ENCODE results near the gene CDK1.

CDK1 gene

GRCh38 chr10:60762554-60762953 lies 15.7 kb upstream of the CDK1 start:
- Histone ChIP-seq H3K4me2 (ENCODE audit: low read depth, low read length) (no peak overlapping the region), H3K9me2 (replicated peaks; ENCODE audit: insufficient read depth, low read length) (no peaks in the 10 kb centered on the region), H3K27ac (ENCODE audit: low read length) (no peak overlapping the region), H3K9me3 (replicated peaks; ENCODE audit: insufficient read depth, low read length) (no peaks in the 10 kb centered on the region; the same call in 1 of the 2 replicates), H3K36me3 (replicated peaks; ENCODE audit: insufficient read depth, low read length) (no peaks in the 10 kb centered on the region), H2AFZ (ENCODE audit: low read length) (no peak overlapping the region), H3K27me3 (replicated peaks; ENCODE audit: insufficient read depth, low read length) (no peaks in the 10 kb centered on the region), H4K20me1 (ENCODE audit: insufficient read depth, low read length) (no peaks in the 10 kb centered on the region), H3F3A (ENCODE audit: insufficient read depth, low read length) (no peaks in the 10 kb centered on the region; the same call in 1 of the 2 replicates), H3K79me2 (ENCODE audit: low read length) (no peaks in the 10 kb centered on the region), H3K4me3 (ENCODE audit: low read length) (no peak overlapping the region), H3K9ac (ENCODE audit: low read length) (no peak overlapping the region), H3K4me1 (ENCODE audit: low read length) (no peaks in the 10 kb centered on the region)
- TF ChIP-seq EZH2phosphoT487 (IDR thresholded peaks at IDR 0.05; ENCODE audit: low read length) (no peak), EZH2 (optimal IDR thresholded peaks at IDR 0.05; ENCODE audit: low read depth, low read length) (no peak), CTCF (IDR thresholded peaks at IDR 0.05; ENCODE audit: low read length) (no peak)
- no peak for DNase-seq

GRCh38 chr10:60767424-60767823 lies 10.9 kb upstream of the CDK1 start:
- H3K36me3 ChIP-seq (replicated peaks; ENCODE audit: insufficient read depth, low read length): no peaks in the 10 kb centered on the region
- H3F3A ChIP-seq (ENCODE audit: insufficient read depth, low read length): no peaks in the 10 kb centered on the region; the same call in 1 of the 2 replicates
- H3K4me3 ChIP-seq (ENCODE audit: low read length): no peak overlapping the region
- TF ChIP-seq EZH2 (optimal IDR thresholded peaks at IDR 0.05; ENCODE audit: low read depth, low read length) (no peak), CTCF (IDR thresholded peaks at IDR 0.05; ENCODE audit: low read length) (no peak), EZH2phosphoT487 (IDR thresholded peaks at IDR 0.05; ENCODE audit: low read length) (no peak)
- no peak for DNase-seq
- no peak overlapping the region for H2AFZ ChIP-seq (ENCODE audit: low read length)
- H3K4me1 ChIP-seq (ENCODE audit: low read length): no peaks in the 10 kb centered on the region
- no peaks in the 10 kb centered on the region for H3K9me2 ChIP-seq (replicated peaks; ENCODE audit: insufficient read depth, low read length)
- H4K20me1 ChIP-seq (ENCODE audit: insufficient read depth, low read length): no peaks in the 10 kb centered on the region
- H3K27me3 ChIP-seq (replicated peaks; ENCODE audit: insufficient read depth, low read length): no peaks in the 10 kb centered on the region
- H3K9ac ChIP-seq (ENCODE audit: low read length): no peak overlapping the region
- H3K4me2 ChIP-seq (ENCODE audit: low read depth, low read length): no peak overlapping the region
- no peaks in the 10 kb centered on the region for H3K79me2 ChIP-seq (ENCODE audit: low read length)
- no peak overlapping the region for H3K27ac ChIP-seq (ENCODE audit: low read length)
- H3K9me3 ChIP-seq (replicated peaks; ENCODE audit: insufficient read depth, low read length): no peaks in the 10 kb centered on the region

GRCh38 chr10:60769406-60769805 lies 8.9 kb upstream of the CDK1 start:
- no peak overlapping the region for H3K4me2 ChIP-seq (ENCODE audit: low read depth, low read length)
- H3K4me3 ChIP-seq (ENCODE audit: low read length): no peak overlapping the region
- H3K9me3 ChIP-seq (replicated peaks; ENCODE audit: insufficient read depth, low read length): no peaks in the 10 kb centered on the region
- H3F3A ChIP-seq (ENCODE audit: insufficient read depth, low read length): no peaks in the 10 kb centered on the region; the same call in 1 of the 2 replicates
- H3K4me1 ChIP-seq (ENCODE audit: low read length): no peaks in the 10 kb centered on the region
- H3K9me2 ChIP-seq (replicated peaks; ENCODE audit: insufficient read depth, low read length): no peaks in the 10 kb centered on the region
- H3K27ac ChIP-seq (ENCODE audit: low read length): no peak overlapping the region
- TF ChIP-seq EZH2phosphoT487 (IDR thresholded peaks at IDR 0.05; ENCODE audit: low read length) (no peak), EZH2 (optimal IDR thresholded peaks at IDR 0.05; ENCODE audit: low read depth, low read length) (no peak), CTCF (IDR thresholded peaks at IDR 0.05; ENCODE audit: low read length) (no peak)
- no peaks in the 10 kb centered on the region for H4K20me1 ChIP-seq (ENCODE audit: insufficient read depth, low read length)
- H3K27me3 ChIP-seq (replicated peaks; ENCODE audit: insufficient read depth, low read length): no peaks in the 10 kb centered on the region
- no peaks in the 10 kb centered on the region for H3K79me2 ChIP-seq (ENCODE audit: low read length)
- no peak for DNase-seq
- H3K9ac ChIP-seq (ENCODE audit: low read length): no peak overlapping the region
- H3K36me3 ChIP-seq (replicated peaks; ENCODE audit: insufficient read depth, low read length): no peaks in the 10 kb centered on the region
- no peak overlapping the region for H2AFZ ChIP-seq (ENCODE audit: low read length)
